ENCODE results near the gene ADK. TPM values are rescaled to one million over a fixed set of nuclear protein-coding genes. Genes with fewer than 3 reads are reported as not detected.

ADK gene
- total RNA-seq, 1 experiment from 2014 or later, result 26.8 TPM

DNA sequence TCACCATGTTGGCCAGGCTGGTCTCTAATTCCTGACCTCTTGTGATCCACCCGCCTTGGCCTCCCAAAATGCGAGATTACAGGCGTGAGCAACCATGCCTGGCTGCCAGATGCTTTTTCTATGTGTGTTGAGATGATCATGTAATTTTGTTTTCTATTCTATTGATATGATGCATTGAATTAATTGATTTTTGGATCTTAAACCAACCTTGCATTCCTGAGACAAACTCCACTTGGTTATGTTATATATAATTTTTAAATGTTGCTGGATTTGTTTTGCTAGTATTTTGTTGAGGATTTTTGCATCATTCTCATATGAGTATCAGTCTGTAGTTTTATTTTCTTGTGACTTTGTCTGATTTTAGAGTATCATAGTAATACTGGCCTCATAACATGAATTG lies 192.8 kb downstream of the ADK start:
- no peak overlapping the region for H2AK5ac ChIP-seq (ENCODE audit: insufficient read length, low read length)
- H3K9me3 ChIP-seq (ENCODE audit: control insufficient read depth, low read depth, low read length), result no peaks in the 10 kb centered on the region
- no peak overlapping the region for H3K18ac ChIP-seq (ENCODE audit: insufficient read length, low read depth, low read length)
- no peaks in the 10 kb centered on the region for H3K79me2 ChIP-seq (ENCODE audit: insufficient read depth, low read length)
- H3K14ac ChIP-seq (ENCODE audit: insufficient read depth, low read length), result no peak overlapping the region
- no peak overlapping the region for H3K9ac ChIP-seq (ENCODE audit: extremely low read depth, insufficient read length, low read length)
- H4K5ac ChIP-seq (ENCODE audit: insufficient read length, low read depth, low read length), result no peak overlapping the region
- H3K79me1 ChIP-seq (ENCODE audit: insufficient read depth, low read depth, low read length, poor library complexity, severe bottlenecking), result peaks cover 4% of the 10 kb centered on the region
- H3K4ac ChIP-seq (ENCODE audit: low read depth, low read length), result no peak overlapping the region
- H4K20me1 ChIP-seq (ENCODE audit: control insufficient read depth, insufficient read depth, insufficient read length), result no peaks in the 10 kb centered on the region
- H3T11ph ChIP-seq (ENCODE audit: low read length), result no peak overlapping the region
- H3K36me3 Mint-ChIP-seq (ENCODE audit: insufficient read depth in 1 of 3, low read depth in 3 of 3), result peaks cover 0 to 11% (median 11%) of the 10 kb centered on the region in 3 experiments; a peak in 4 of 7 replicates
- no peak overlapping the region for H3K4me3 Mint-ChIP-seq
- no peak overlapping the region for H3K23ac ChIP-seq (ENCODE audit: insufficient read length, low read depth, low read length)
- peaks cover 10 to 12% of the 10 kb centered on the region in 2 experiments; a peak in 4 of 5 replicates for H3K9me3 Mint-ChIP-seq
- no peak overlapping the region for H4K91ac ChIP-seq (ENCODE audit: insufficient read length, low read depth, low read length)
- no peaks in the 10 kb centered on the region for H3K27me3 ChIP-seq (ENCODE audit: insufficient read depth, low read length)
- no peak overlapping the region for H2BK15ac ChIP-seq (ENCODE audit: low read depth, low read length)
- H3K27ac ChIP-seq (ENCODE audit: insufficient read length, low read depth, low read length), result no peak overlapping the region
- 0 out of 7 replicates have a peak overlapping the region, but pooled peaks of 1 of the 3 experiments have one; percentile 28 for H3K27ac Mint-ChIP-seq
- H2BK120ac ChIP-seq (ENCODE audit: low read depth, low read length, poor library complexity, severe bottlenecking), result no peak overlapping the region
- H2BK5ac ChIP-seq (ENCODE audit: insufficient read length, low read length), result no peak overlapping the region
- no peaks in the 10 kb centered on the region for H3K23me2 ChIP-seq (ENCODE audit: insufficient read length, low read depth, low read length, poor library complexity, severe bottlenecking)
- TF ChIP-seq, protein P1, sequence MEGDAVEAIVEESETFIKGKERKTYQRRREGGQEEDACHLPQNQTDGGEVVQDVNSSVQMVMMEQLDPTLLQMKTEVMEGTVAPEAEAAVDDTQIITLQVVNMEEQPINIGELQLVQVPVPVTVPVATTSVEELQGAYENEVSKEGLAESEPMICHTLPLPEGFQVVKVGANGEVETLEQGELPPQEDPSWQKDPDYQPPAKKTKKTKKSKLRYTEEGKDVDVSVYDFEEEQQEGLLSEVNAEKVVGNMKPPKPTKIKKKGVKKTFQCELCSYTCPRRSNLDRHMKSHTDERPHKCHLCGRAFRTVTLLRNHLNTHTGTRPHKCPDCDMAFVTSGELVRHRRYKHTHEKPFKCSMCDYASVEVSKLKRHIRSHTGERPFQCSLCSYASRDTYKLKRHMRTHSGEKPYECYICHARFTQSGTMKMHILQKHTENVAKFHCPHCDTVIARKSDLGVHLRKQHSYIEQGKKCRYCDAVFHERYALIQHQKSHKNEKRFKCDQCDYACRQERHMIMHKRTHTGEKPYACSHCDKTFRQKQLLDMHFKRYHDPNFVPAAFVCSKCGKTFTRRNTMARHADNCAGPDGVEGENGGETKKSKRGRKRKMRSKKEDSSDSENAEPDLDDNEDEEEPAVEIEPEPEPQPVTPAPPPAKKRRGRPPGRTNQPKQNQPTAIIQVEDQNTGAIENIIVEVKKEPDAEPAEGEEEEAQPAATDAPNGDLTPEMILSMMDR (conservative IDR thresholded peaks at IDR 0.05), result no peak
- no peak overlapping the region for H4K8ac ChIP-seq (replicated peaks; ENCODE audit: insufficient read length, low read depth, low read length)
- no peak overlapping the region for H3K56ac ChIP-seq (ENCODE audit: insufficient read length, low read depth, low read length)
- no peaks in the 10 kb centered on the region for H3K4me1 ChIP-seq (ENCODE audit: insufficient read depth, low read length)
- no peak overlapping the region for H2BK20ac ChIP-seq (ENCODE audit: low read depth, low read length, poor library complexity, severe bottlenecking)
- DNase-seq, result no peak
- no peaks in the 10 kb centered on the region for H3K27me3 Mint-ChIP-seq (ENCODE audit: low read depth)
- no peak overlapping the region for H2AFZ ChIP-seq (ENCODE audit: low read length)
- peaks cover 0 to 5% of the 10 kb centered on the region in 2 experiments; a peak in 1 of 4 replicates for H3K4me1 Mint-ChIP-seq
- no CpG with 5 or more reads among the region's 3 CpGs for WGBS (ENCODE audit: extremely low coverage, insufficient read length, low lambda C conversion rate)
- no peak overlapping the region for H2BK12ac ChIP-seq (ENCODE audit: insufficient read length, low read depth, low read length)
- H3K4me2 ChIP-seq (ENCODE audit: insufficient read depth, insufficient read length, low read length), result no peak overlapping the region
